Choroid plexus epithelial cell (primary cell): Measurements from ENCODE around the gene TGM2.

Experiments
- DNase-seq: peaks from one replicate; pipeline ENCODE4 v3.0.0-alpha.2; 2010; ENCODE audit warnings: low read depth
- H3K4me3 ChIP-seq: 2 replicates; pipeline ENCODE4 v1.5.1; 2011; ENCODE audit warnings: low read depth, mild to moderate bottlenecking, control low read depth, low read length, moderate library complexity
- TF ChIP-seq, protein P1 (sequence below): conservative IDR thresholded peaks from 2 replicates; pipeline ENCODE4 v1.5.1; 2011; ENCODE audit warnings: low read depth, mild to moderate bottlenecking, control low read depth, inconsistent platforms, low read length, moderate library complexity

The TGM2 gene

DNA sequence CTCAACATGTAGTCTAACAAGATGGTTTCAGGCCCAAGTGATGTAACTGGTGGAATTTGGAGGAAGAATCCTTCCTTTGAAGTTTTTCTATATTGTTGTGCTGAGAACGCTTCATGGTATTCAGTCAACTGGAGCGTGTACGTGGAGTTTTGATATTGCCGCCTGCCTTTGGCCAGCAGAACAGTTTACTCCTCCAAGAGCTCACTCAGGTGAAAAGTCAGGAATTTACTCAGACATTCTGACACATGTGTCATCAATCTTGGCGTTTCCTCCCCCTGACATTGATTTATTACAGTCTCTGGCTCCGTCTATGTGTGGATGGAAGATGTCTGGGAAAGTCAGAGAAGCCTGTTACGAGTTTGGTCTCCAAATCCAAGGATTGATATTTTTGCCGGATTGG is 19.0 kb upstream of the TGM2 start:
- no peak overlapping the region for H3K4me3 ChIP-seq
- TF ChIP-seq, protein P1, sequence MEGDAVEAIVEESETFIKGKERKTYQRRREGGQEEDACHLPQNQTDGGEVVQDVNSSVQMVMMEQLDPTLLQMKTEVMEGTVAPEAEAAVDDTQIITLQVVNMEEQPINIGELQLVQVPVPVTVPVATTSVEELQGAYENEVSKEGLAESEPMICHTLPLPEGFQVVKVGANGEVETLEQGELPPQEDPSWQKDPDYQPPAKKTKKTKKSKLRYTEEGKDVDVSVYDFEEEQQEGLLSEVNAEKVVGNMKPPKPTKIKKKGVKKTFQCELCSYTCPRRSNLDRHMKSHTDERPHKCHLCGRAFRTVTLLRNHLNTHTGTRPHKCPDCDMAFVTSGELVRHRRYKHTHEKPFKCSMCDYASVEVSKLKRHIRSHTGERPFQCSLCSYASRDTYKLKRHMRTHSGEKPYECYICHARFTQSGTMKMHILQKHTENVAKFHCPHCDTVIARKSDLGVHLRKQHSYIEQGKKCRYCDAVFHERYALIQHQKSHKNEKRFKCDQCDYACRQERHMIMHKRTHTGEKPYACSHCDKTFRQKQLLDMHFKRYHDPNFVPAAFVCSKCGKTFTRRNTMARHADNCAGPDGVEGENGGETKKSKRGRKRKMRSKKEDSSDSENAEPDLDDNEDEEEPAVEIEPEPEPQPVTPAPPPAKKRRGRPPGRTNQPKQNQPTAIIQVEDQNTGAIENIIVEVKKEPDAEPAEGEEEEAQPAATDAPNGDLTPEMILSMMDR, result no peak
- DNase-seq, result no peak

GRCh38 chr20:38181971-38182370 is 16.9 kb upstream of the TGM2 start:
- no peak overlapping the region for H3K4me3 ChIP-seq
- no peak for DNase-seq
- TF ChIP-seq, protein P1, result no peak

DNA sequence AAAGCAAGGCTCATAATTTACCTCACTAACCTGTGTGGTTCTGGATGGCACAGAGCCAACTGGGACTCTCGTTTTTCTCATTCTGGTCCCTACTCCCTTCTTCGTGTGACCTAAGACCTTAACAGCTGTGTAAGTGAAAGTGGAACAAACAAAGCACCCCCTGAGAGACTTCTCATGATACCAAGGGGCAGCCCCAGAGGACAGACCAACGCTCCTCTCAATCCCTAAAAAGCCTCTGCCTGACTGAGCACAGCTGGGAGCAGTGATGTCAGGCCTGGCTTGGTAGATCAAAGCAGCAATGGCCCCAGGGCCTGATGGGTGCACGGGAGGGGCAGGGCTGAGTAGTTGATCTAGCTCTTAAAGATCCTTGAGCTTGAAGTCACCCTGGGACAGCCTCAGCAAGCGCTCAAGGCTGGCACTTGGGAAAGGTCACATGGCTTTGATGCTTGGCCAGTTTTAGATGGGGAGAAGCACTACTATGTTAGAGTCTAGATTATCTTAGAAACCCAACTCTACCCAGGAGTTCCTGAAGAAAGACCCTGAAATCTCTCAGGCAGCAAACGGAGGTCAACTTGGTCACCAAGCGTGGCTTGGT is 16.2 kb upstream of the TGM2 start:
- no peak for DNase-seq
- H3K4me3 ChIP-seq, result no peak overlapping the region
- TF ChIP-seq, protein P1, result no peak

DNA sequence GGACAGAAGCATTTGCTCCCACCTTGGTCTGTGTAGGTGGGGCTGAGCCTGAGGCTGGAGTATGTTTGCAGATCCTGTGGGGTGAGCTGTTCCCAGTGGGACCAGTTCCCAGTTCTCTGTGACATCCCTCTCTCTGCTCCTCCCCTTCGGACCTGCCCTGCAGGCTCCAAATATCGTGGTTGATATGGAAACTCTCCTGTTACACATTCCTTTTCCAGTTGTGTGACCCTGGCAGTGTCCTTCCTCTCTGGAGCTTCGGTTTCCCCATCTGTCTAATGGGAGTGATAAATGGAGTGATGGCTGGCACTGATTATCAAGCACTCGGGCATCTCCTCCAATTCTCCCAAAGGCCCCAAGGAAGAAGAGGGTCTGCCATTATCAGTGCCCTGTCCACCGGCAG is 15.7 kb upstream of the TGM2 start:
- DNase-seq, result no peak
- no peak overlapping the region for H3K4me3 ChIP-seq
- TF ChIP-seq, protein P1, result no peak

DNA sequence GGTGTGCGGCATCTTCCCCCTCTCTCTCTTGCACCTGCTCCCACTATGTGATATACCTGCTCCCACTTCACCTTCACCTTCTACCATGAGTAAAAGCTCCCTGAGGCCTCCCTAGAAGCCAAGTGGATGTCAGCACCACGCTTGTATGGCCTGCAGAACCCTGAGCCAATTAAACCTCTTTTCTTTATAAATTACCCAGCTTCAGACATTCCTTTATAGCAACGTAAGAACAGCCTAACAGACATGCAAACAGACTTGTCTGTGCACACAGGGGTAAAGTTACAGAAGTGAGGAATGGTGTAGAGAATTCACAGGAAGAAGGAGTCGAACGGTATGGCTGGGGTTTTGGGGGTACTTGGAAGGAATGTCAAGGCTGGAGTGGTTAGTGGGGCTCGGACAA is 14.8 kb upstream of the TGM2 start:
- DNase-seq, result no peak
- TF ChIP-seq, protein P1, result no peak
- no peak overlapping the region for H3K4me3 ChIP-seq

- H3K4me3 ChIP-seq, result no peak overlapping the region
- TF ChIP-seq, protein P1, result no peak
- DNase-seq, result no peak
Measured at GRCh38 chr20:38178581-38178980, 13.5 kb upstream of the TGM2 start.

DNA sequence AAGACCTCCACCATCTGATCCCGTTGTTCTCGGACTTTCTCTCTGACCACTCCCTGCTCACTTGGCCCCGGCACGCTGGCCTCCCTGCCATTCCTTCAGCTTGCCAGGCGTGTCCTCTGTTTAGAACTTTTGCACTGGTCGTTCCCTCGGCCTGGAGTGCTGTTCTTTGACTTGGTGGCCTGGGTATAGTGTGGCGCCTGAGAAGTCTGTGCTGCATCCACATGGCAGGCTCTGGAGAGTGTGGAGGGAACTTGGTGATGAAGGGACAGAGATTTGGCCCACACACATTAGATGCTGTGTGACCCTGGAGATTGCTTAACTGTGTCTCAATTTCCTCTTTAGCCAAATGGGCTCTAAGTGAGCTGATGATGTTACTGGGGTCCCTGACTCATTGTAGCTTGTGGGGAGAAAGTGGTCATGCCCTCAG is 13.0 kb upstream of the TGM2 start:
- DNase-seq, result no peak
- TF ChIP-seq, protein P1, result no peak
- H3K4me3 ChIP-seq, result no peak overlapping the region
